ENCODE measurements around the gene ZBTB18. TPM values are rescaled to one million over a fixed set of nuclear protein-coding genes. Genes with fewer than 3 reads are reported as not detected.

Gene ZBTB18
- polyA plus RNA-seq, 3 donors = 3.0 to 45.5 (median 3.6) TPM

DNA sequence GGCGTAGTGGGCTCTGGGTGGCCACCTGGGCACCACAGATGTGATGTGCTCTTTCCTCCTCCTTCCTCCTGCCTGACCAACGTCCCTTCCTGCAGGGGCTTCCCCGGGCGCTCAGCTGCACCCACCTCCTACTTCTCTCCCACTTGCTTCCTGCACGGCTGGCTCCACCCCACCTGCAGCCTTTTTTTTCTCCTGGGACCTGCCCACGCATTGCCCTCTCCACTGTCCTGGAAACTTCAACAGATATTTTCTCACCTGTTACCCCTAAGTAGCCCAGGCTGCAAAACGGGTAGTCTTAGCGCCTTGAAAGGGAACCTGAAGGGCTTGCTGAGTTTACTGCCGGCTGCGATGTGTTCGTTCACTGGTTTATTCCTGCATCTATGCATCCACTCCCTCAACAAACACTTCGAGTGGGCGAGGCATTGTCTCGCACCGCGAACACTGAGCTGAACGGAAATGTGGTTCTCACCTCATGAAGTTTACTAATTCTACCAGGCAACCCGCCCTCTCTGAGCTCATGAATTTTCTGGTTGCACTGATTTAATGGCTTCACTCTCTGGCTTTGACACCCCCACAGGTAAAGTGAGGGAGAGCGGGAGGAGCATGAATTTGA is 23.6 kb downstream of the ZBTB18 start:
- Histone ChIP-seq H3K4me1 (ENCODE audit: control insufficient read depth in 1 of 2, insufficient read depth in 2 of 2, low read length in 2 of 2) (peaks cover 4 to 10% of the 10 kb centered on the region in 2 donors), H3K4me2 (replicated peaks; ENCODE audit: extremely low read depth, low read length, poor library complexity, severe bottlenecking) (no peak overlapping the region), H3K9me3 (replicated peaks in 1 of 2; ENCODE audit: control insufficient read depth in 1 of 2, insufficient read depth in 1 of 2, low read length in 2 of 2) (no peaks in the 10 kb centered on the region), H2AFZ (ENCODE audit: insufficient read depth, low read depth, low read length, poor library complexity, severe bottlenecking) (peak overlapping the region; percentile 4), H4K20me1 (ENCODE audit: insufficient read depth, low read length) (no peaks in the 10 kb centered on the region), H3K79me2 (ENCODE audit: insufficient read depth, low read length) (no peaks in the 10 kb centered on the region), H3K9ac (ENCODE audit: insufficient read depth, low read length, poor library complexity, severe bottlenecking) (no peak overlapping the region), H3K36me3 (replicated peaks in 1 of 2; ENCODE audit: control insufficient read depth in 1 of 2, insufficient read depth in 2 of 2, low read length in 2 of 2) (no peaks in the 10 kb centered on the region), H3K27me3 (ENCODE audit: control insufficient read depth in 2 of 2, insufficient read depth in 2 of 2, low read length in 2 of 2) (peaks cover 0 to 3% of the 10 kb centered on the region in 2 donors), H3K4me3 (replicated peaks in 1 of 3; ENCODE audit: low read depth in 2 of 3, low read length in 3 of 3) (peak overlapping the region in 1 of 3 experiments; percentile 9), H3K27ac (ENCODE audit: low read depth in 1 of 2, low read length in 2 of 2) (no peak overlapping the region)
- DNase-seq = no peak
- Mint-ChIP-seq H3K4me1 (peaks cover 25% of the 10 kb centered on the region), H3K27me3 (ENCODE audit: low read depth in 3 of 3) (peaks cover 9 to 25% (median 18%) of the 10 kb centered on the region in 3 donors), H3K36me3 (no peaks in the 10 kb centered on the region), H3K9me3 (peaks cover 0 to 3% (median 0%) of the 10 kb centered on the region in 7 donors), H3K4me3 (peak overlapping the region; percentile 7 to 87), H3K27ac (peak overlapping the region in 1 of 7 donors; percentile 69)
- TF ChIP-seq, protein P1, sequence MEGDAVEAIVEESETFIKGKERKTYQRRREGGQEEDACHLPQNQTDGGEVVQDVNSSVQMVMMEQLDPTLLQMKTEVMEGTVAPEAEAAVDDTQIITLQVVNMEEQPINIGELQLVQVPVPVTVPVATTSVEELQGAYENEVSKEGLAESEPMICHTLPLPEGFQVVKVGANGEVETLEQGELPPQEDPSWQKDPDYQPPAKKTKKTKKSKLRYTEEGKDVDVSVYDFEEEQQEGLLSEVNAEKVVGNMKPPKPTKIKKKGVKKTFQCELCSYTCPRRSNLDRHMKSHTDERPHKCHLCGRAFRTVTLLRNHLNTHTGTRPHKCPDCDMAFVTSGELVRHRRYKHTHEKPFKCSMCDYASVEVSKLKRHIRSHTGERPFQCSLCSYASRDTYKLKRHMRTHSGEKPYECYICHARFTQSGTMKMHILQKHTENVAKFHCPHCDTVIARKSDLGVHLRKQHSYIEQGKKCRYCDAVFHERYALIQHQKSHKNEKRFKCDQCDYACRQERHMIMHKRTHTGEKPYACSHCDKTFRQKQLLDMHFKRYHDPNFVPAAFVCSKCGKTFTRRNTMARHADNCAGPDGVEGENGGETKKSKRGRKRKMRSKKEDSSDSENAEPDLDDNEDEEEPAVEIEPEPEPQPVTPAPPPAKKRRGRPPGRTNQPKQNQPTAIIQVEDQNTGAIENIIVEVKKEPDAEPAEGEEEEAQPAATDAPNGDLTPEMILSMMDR (IDR thresholded peaks at IDR 0.05) = no peak
- 45% methylated on average over 14 of the region's 19 CpGs for WGBS (ENCODE audit: insufficient coverage)
- intact Hi-C loops (cut with micrococcal nuclease) = no loop called here

DNA sequence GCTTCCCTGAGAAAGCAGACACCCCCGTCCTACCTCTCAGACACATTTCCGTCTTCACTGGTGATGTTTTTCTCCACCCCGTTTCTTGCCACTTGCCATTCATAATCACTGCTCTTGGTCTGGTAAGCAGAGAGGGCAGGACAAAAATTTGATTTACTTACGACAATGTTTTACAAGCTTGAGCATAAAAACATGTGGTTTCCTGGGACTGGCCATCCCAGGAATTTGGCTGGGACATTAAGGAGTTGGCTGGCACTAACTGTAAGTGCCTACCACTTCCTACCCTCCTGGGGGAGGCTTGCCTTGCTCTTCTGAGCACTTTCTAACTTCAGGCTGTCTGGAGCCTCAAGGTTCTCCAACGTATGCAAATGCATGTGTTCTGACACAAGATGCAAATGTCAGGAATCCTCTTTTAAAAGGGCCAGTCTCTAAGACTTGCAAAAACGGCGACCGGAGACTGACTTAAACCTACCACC is 24.2 kb downstream of the ZBTB18 start:
- TF ChIP-seq, protein P1 (IDR thresholded peaks at IDR 0.05) = no peak
- Mint-ChIP-seq H3K27ac (peak overlapping the region in 1 of 7 donors; percentile 69), H3K36me3 (no peaks in the 10 kb centered on the region), H3K4me1 (peaks cover 25% of the 10 kb centered on the region), H3K4me3 (peak overlapping the region; percentile 7 to 87), H3K27me3 (ENCODE audit: low read depth in 3 of 3) (peaks cover 11 to 25% (median 18%) of the 10 kb centered on the region in 3 donors), H3K9me3 (peaks cover 0 to 3% (median 0%) of the 10 kb centered on the region in 7 donors)
- whole genome bisulfite sequencing (ENCODE audit: insufficient coverage) = 34% methylated on average over 4 of the region's 8 CpGs
- DNase-seq = no peak
- Histone ChIP-seq H3K79me2 (ENCODE audit: insufficient read depth, low read length) (no peaks in the 10 kb centered on the region), H3K4me2 (replicated peaks; ENCODE audit: extremely low read depth, low read length, poor library complexity, severe bottlenecking) (peak overlapping the region; percentile 26), H3K9me3 (replicated peaks in 1 of 2; ENCODE audit: control insufficient read depth in 1 of 2, insufficient read depth in 1 of 2, low read length in 2 of 2) (no peaks in the 10 kb centered on the region), H4K20me1 (ENCODE audit: insufficient read depth, low read length) (no peaks in the 10 kb centered on the region), H3K36me3 (replicated peaks in 1 of 2; ENCODE audit: control insufficient read depth in 1 of 2, insufficient read depth in 2 of 2, low read length in 2 of 2) (no peaks in the 10 kb centered on the region), H3K27me3 (ENCODE audit: control insufficient read depth in 2 of 2, insufficient read depth in 2 of 2, low read length in 2 of 2) (peaks cover 0 to 3% of the 10 kb centered on the region in 2 donors), H3K4me1 (ENCODE audit: control insufficient read depth in 1 of 2, insufficient read depth in 2 of 2, low read length in 2 of 2) (peaks cover 4 to 10% of the 10 kb centered on the region in 2 donors), H3K9ac (ENCODE audit: insufficient read depth, low read length, poor library complexity, severe bottlenecking) (no peak overlapping the region), H3K4me3 (replicated peaks in 1 of 3; ENCODE audit: low read depth in 2 of 3, low read length in 3 of 3) (peak overlapping the region in 1 of 3 experiments; percentile 9), H2AFZ (ENCODE audit: insufficient read depth, low read depth, low read length, poor library complexity, severe bottlenecking) (peak overlapping the region; percentile 4), H3K27ac (ENCODE audit: low read depth in 1 of 2, low read length in 2 of 2) (no peak overlapping the region)
- intact Hi-C loops (cut with micrococcal nuclease) = no loop called here

All from CD14-positive monocyte (primary cell).